ENCODE data around the gene C22orf39.
"Not testable (repeated sequence)": the region's sequence is repeated elsewhere in the genome, so short reads cannot be mapped to it uniquely, and the experiment has no call there.

The C22orf39 gene

DNA sequence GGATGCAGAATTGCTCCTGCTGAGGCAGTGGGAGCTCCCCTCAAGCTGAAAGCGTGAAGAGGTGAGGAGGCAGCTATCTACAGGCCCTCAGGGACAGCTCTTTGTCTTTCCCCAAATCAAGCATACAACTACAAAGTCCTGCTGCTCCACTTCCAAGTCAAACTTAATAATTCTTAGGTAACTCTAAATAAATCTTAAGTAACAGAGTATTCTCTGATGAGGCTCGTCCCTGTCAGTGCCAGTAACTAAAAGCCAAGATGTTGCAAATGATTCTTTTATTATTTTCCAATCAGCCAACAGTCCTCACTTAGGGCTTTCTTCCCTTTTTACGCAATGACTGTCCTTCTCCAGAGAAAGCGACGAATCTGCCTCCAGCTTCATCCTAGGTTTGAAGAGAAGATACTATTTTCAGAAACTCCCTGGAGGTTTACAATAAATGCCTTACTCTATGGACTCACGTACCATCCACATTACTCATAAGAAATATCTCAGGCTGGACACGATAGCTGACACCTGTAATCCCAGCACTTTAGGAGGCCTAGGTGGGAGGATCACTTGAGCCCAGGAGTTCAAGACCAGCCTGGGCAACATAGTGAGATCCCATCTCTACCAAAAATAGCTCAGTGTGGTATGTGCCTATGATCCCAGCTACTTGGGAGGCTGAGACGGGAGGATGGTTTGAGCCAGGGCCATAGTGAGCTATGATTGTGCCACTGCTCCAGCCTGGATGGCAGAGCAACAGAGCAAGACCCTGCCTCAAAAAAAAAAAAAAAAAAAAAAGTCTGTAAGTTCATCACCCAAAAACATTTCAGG lies 3.1 kb upstream of the C22orf39 start:
- DNase-seq: no peak

DNA sequence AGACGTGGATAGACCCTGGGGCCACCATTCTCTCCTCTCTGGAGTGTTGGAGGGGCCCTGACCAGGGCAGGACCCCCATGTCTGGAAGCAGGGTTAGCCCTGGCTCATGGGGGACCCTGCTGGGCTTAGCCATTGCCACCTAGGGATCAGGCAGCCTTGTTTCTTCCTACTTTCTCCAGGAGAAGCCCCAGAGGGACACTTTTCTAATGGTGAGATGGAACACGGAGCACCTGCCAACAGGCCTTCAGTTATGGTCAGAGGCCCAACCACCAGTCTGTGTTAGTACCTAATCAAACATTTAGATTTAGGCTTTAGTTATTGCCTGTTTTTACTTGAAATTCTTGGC lies 1.9 kb upstream of the C22orf39 start:
- DNase-seq: no peak

GRCh38 chr22:19448739-19449421 lies 1.4 kb upstream of the C22orf39 start:
- DNase-seq: no peak

DNA sequence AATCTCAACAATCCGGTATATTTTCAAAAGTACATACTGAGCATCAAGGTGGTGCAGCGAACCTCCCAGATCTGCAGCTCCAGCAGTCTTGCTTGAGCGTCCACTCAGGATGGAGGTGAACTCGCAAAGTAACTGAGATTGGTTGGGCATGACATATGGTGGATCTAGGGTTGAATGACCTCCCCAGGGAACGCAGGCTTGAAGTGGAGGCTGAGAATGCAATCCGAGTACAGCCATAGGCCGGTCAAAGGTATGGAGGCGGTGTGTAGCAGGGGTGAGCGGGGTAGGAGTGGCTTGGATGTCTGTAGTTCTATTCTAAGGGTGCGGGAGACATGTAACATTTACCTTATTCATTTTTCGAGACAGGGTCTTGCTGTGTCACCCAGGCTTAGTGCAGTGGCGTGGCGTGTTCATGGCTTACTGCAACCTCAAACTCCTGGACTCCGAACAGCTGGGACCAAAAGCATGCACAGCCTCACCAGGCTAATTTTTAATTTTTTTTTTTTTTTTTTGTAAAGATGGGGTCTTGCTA lies 631 bp upstream of the C22orf39 start:
- DNase-seq: peak; percentile 7

- peak; percentile 7 for DNase-seq
Measured at GRCh38 chr22:19446603-19447329, 745 bp downstream of the C22orf39 start.

GRCh38 chr22:19445279-19445982 lies 2.1 kb downstream of the C22orf39 start:
- not testable (repeated sequence) for DNase-seq

- DNase-seq: no peak
Measured at GRCh38 chr22:19443544-19444211, 3.8 kb downstream of the C22orf39 start.

GRCh38 chr22:19442166-19442565 lies 5.3 kb downstream of the C22orf39 start:
- no peak for DNase-seq

- no peak for DNase-seq
Measured at GRCh38 chr22:19440411-19441195, 6.9 kb downstream of the C22orf39 start.

DNA sequence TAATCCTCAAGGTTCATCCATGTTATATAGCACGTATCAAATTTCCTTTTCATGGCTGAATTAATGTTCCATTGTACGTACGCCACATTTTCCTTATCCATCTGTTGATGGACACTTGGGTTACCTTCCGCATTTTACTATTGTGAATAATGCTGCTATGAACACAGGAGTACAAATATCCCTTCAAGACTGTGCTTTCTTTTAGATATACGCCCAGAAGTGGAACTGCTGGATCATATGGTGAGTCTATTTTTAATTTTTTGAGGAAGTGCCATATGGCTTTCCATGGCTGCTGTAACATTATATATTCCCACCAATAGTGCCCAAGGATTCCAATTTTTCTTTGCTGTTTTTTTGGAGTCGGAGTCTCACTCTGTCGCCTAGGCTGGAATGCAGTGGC lies 9.2 kb downstream of the C22orf39 start:
- DNase-seq: no peak

DNA sequence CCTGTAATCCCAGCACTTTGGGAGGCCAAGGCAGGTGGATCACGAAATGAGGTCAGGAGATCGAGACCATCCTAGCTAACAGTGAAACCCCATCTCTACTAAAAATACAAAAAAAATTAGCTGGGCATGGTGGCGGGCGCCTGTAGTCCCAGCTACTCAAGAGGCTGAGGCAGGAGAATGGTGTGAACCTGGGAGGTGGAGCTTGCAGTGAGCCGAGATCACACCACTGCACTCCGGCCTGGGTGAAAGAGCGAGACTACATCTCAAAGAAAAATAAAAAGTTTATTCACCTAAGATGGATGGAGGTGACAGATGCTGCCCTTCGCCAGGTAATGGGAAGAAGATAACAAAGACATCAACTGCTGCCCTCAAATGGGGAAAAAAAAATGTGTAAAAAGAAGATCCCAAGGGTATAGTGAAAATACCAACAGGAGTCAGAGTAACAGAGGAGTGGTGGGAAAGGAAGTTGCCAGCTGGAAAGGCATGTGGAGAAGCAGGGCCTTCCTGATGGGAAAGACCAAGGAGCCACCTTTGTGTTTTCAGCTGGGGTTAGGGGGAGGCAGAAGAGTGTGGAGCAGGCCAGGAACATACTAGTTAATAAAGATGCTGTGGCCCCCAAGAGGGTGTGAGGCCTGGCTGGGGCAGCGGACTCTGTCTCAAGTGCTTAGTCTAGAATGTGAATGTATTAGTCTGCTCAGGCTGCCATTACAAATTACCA lies 10.9 kb downstream of the C22orf39 start:
- DNase-seq: not testable (repeated sequence)

GRCh38 chr22:19434829-19435580 lies 12.5 kb downstream of the C22orf39 start:
- DNase-seq: no peak

DNA sequence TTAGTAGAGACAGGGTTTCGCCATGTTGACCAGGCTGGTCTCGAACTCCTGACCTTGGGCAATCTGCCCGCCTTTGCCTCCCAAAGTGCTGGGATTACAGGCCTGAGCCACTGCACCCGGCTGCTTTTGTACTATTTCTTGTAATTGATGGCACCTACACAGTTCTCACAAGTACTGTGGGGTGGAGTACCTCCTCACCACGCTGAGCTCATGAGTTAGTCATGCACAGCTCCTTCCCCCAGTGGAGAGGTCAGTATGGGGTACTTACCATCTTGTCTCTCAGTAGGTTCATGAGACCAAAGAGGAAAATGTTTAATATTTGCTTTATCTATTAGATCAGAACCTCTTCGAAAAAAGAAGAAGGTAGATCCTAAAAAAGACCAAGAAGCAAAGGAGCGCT lies 13.1 kb downstream of the C22orf39 start:
- DNase-seq: no peak

- DNase-seq: peak; percentile 94
Measured at GRCh38 chr22:19432133-19432851, 15.2 kb downstream of the C22orf39 start, which contains the start of gene MRPL40. Gene MRPL40, plus strand, starts transcription at chr22:19432545. Its CDS starts 10 bp downstream, at chr22:19432555.

DNA sequence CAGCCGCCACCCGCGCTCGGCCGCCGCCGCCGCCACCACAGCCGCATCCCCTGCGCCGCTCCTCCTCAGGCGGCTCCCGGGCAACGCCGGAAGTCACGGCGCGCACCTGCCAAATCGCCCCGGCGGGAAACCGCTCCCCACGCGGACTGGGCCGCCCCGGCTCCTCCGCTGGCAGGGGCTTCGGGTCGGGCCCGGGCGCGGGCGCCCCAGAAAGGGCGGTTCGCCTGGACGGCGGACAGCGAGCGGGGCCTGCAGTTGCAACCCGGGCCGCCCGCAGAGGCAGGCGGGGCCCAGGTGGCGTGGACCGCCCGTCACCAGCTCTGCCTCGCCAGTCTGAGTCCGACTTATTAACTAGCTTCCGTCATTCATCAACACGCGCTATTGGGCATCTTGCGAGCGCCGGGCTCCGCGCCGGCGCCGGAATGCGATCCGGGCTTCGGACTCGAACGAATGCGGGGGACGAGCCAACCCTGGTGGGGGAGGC lies 15.8 kb downstream of the C22orf39 start, which contains the start of gene HIRA:
Gene HIRA (minus strand): TSS at position 85 of the 484 bp plus-strand sequence. CDS start 257 bp downstream, outside the sequence.
- peak; percentile 83 for DNase-seq

DNA sequence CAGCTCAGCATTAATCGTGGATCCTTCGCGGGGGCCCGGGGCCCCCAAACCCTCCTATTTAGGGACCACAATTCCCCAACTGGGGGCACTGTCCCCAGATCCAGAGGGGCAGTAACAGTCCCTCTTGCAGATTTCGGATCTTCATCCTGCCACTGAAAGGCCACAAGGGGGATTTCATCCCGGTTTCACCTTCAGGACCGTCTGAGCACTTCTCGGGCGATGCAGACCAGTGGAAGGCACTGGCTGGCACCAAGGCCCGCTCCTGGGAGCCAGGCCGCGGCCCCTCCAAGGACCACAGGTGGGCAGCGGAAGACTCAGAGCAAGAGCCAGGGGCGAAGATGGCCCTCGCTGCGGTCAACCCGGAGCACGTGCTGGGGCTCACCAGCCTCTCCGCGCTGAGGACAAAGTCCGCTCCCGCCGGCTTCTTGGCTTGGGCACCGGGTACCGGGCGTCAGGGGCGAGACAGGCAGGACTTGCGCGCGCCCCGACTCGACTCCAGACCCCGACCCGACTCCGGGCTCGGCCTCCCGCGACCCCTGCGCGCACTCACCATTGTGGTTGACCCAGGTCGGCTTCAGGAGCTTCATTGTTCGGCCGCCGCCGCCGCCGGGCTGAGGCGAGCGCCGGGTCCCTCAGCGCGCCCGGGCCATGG lies 16.5 kb downstream of the C22orf39 start:
- DNase-seq: no peak

DNA sequence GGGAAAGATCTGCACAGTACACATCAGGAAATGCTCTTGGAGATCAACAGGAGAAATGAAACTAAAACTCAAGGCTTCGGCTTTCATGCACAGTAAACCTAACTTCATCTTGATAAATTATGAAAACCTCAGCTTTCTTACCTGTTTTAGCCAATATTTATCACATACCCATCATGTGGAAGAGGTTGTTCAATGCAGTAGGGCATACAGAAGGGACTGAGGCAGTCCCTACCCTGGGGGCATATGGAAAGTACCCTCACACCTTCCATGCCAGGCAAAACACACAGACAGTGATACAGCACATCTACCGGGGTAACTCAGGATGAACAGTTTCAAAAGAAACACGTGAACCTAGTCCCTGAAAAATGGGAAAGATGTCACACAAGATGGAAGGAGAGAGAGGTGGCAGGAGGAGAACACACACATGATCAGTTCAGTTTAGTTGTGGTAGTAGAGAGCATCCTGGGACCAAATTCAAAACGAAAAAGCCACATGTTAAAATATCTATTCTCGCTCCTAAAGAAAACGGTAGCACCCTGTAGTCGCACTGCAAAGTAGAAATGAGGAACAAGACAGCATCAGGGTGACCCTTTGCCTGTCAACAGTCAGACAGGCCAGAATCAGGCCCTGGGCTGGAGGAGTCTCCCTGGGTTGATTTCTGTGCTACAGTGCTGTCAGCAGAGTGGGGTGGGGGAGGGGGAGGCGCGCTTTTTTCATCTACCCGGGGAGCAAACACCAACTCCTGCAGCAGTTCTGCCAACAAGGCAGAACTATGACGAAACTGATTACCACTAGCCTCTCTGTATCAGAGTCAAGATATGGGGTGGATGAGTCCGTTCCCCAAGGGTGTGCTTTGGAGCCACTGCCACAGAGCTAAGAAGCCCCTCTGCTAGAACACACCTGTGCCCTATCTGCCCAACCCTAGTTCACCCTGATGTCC lies 17.3 kb downstream of the C22orf39 start:
- peak; percentile 56 for DNase-seq

Measured in CD4-positive, alpha-beta T cell treated with Interleukin-6 for 4 hours (primary cell).